ENCODE results near the gene FAM83E. TPM values are rescaled to one million over a fixed set of nuclear protein-coding genes. Genes with fewer than 3 reads are reported as not detected.

Gene FAM83E
- total RNA-seq = 1.4 TPM

DNA sequence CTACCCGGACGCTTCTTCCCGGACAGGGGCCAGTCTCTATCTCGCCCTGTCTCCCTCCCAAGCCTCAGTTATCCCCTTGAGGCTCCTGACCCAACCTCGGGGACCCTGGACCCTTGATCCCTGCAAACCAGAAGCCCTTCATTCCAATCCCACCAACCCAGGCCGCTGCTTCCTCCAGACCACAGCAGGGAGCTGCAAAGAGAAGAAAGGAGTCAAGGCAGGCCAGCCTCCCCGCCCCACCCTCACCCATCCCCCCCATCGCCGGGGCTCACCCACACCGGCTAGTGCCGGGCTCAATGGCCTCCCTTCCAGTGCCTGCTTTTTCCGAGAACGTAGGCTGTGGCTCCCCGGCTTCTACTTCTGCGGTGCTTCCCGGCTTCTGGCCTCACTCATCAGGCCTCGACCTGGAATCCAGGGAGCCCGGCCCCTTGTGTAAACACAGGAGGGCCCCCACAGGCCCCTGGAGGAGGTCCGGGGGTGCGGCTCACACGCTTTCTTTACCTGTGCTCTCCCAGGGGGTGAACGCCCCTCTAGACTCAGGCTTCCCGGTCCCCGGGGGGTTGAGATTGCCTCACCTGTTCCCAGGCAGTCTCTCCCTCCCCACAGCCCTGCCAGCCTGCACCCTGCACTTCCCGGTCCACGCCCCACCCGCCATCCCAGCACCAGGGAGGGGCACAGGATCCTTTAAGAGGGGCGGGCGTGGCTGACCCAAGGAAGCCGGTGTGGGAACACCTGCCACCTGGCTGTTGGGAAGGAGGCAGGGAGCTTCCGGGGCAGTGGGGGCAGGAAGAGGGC, at the start of gene FAM83E:
FAM83E (minus strand) TSS at position 641 of the 795 bp plus-strand sequence. CDS start 1,704 bp downstream, outside the sequence.

DNA sequence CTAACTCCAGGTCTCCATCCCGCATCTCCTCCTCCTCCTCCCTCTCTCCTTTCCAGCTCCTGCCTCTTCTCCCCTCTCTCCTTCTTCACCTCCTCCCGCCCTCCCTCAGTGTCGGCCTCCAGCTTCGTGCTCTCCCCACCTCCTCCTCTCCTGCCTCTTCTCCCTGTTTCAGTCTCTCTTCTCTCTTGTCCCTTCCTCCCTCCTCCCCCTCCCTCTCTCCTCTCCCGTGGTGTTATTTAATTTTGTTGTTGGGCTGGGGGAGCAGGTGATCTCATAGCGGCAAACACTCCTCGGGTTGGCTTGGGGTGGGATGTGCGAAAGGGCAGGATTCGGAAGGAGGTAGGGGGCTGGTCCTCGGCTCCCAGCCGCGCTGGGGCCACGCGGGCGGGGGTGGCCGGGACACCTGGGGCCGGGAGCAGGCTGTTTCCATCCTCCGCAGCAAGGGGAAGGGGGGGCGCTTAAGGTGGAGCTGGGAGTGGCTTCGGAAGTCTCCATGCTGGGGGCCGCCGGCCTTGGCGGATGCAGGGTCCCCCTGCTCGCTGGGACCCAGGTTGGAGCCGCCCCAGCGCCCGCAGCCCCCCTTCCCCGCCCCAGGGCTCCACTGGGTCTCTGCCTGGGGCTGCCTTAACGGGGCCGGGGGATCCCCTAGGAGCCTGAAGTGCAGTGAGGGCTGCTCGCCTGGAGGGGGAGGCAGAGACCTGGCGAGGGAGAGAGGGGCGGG, 31.3 kb upstream of the FAM83E start, which contains the start of gene CA11:
CA11 (minus strand) TSS at position 187 of the 721 bp plus-strand sequence. CDS start 555 bp downstream, outside the sequence.

GRCh38 chr19:48636859-48637448, 22.1 kb upstream of the FAM83E start, which contains the start of gene DBP:
Gene DBP (minus strand): TSS chr19:48637379. CDS start chr19:48636994, 385 bp downstream.

DNA sequence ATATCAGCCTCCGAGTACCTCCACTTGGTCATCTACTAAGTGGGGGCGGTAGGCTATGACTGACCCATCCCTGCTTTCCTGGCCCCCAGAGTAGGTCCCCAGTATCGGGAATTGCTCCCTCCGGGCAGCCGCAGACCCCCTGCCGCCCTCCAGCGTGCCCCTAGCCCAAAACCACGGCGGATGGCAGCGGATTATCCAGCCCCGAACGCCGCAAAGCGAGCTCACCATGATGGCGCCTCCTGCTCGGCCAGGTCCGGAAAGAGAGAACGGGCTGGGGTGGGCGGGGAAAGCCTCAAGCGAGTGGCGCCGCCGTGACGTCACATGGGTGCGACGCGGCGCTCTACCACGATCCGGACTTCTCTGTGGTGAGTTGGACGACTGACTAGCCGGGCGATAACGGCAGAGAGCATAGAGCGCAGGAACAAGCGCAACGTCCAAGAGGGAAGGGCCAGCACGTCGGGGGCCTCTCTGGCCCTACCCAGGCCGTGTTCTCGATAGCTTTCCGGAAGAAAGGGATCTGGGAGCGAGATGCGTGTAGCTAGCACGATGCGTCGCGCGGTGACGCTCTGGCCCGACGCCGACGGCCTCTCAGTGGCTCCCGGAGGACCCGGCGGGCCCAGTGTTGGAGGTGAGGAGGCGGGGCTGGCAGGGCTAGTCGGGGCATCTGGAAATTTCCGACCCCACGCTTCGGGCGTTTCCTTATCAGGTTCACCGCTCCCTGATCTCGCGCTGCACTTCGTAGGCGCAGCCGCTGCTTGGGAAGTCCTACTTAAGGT, 4.2 kb upstream of the FAM83E start, which contains the start of the genes RPL18 and SPHK2:
RPL18 (minus strand) TSS at position 263 of the 776 bp plus-strand sequence; CDS start at position 228, 35 bp downstream.
SPHK2 (plus strand) TSS at position 591 of the 776 bp plus-strand sequence. CDS start 1,009 bp downstream, outside the sequence.

GRCh38 chr19:48606463-48607358, 8.2 kb downstream of the FAM83E start, which contains the start of gene SPACA4:
Gene SPACA4 (plus strand): TSS chr19:48606742. CDS start chr19:48606979, 237 bp downstream.

Other genes starting within 250 kb of the FAM83E start
- gene KDELR1, start 223.5 kb downstream of the FAM83E start, total RNA-seq = 72.3 TPM
- 4.3 TPM for gene GRIN2D, start 221.4 kb downstream of the FAM83E start, total RNA-seq
- 26.2 TPM for gene GRWD1, start 169.1 kb downstream of the FAM83E start, total RNA-seq
- gene KCNJ14, start 159.5 kb downstream of the FAM83E start, total RNA-seq = 1.6 TPM
- gene CYTH2, start 145.7 kb downstream of the FAM83E start, total RNA-seq = 72.9 TPM
- gene LMTK3, start 103.2 kb downstream of the FAM83E start, total RNA-seq = 6.1 TPM
- gene SULT2B1, start 62.9 kb downstream of the FAM83E start, total RNA-seq = 1.1 TPM
- not detected for gene SPACA4, start 8.3 kb downstream of the FAM83E start, total RNA-seq
- gene RPL18, start 4.1 kb upstream of the FAM83E start, total RNA-seq = 1,106 TPM
- gene SPHK2, start 4.4 kb upstream of the FAM83E start, total RNA-seq = 12.5 TPM
- gene DBP, start 22.3 kb upstream of the FAM83E start, total RNA-seq = 26.7 TPM
- gene CA11, start 31.1 kb upstream of the FAM83E start, total RNA-seq = 6.4 TPM
- 1.6 TPM for gene NTN5, start 57.9 kb upstream of the FAM83E start, total RNA-seq
- gene FUT2, start 80.9 kb upstream of the FAM83E start, total RNA-seq = 0.44 TPM
- gene MAMSTR, start 104.6 kb upstream of the FAM83E start, total RNA-seq = 4.2 TPM
- gene RASIP1, start 125.5 kb upstream of the FAM83E start, total RNA-seq = 11.4 TPM
- not detected for gene IZUMO1, start 131.8 kb upstream of the FAM83E start, total RNA-seq
- 1.9 TPM for gene FUT1, start 137.6 kb upstream of the FAM83E start, total RNA-seq
- not detected for gene FGF21, start 140.4 kb upstream of the FAM83E start, total RNA-seq
- 27.3 TPM for gene BCAT2, start 196.0 kb upstream of the FAM83E start, total RNA-seq
- 13.8 TPM for gene HSD17B14, start 221.4 kb upstream of the FAM83E start, total RNA-seq